Activated CD4-positive, alpha-beta T cell treated with anti-CD3 and anti-CD28 coated beads for 48 hours (primary cell): ENCODE results near the gene CLEC16A.

Experiments used
- DNase-seq: peaks from one replicate; pipeline ENCODE4 v3.0.0-alpha.2; 2020

The CLEC16A gene

DNA sequence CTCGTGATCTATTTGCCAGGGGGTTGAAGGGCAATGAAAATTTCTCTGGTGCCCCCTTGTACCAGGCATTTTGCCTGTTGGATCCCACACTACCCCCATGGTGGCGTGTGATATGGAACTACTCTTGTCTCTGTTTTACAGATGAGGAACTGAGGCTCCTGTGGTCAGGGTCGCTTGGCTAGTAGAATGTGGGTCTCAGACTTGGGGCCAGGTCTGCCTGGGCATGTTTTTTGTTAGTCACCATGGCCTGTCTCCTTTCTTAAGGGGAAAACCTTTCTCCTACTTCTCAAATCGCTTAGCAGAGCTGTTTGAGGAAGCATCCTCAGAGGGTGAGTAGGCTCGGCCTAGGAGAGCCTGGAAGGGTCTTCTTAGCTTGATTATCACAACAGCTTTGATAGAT, 51.2 kb downstream of the CLEC16A start:
- DNase-seq = no peak

DNA sequence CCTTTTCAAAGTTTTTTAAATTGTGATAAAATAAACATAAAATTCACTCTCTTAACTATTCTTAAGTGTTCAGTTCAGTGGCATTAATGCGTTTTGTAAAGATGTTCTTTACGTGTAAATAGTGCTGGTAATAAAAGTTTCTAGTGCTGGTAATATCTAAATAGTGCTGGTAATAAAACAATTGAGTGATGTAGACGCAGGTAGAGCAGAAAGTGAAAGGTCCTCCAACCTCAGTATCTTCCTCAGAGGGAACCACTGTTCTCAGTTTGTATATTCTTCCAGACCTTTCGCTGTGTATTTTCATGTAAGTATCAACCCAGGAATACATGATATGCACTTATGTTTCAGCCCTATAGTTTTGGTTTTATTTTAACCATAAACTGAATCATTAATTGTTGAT, 53.1 kb downstream of the CLEC16A start:
- DNase-seq = no peak

GRCh38 chr16:10999300-10999699, 54.9 kb downstream of the CLEC16A start:
- no peak for DNase-seq

GRCh38 chr16:11001611-11002010, 57.2 kb downstream of the CLEC16A start:
- DNase-seq = no peak

GRCh38 chr16:11003141-11003540, 58.8 kb downstream of the CLEC16A start:
- no peak for DNase-seq

GRCh38 chr16:11004351-11004750, 60.0 kb downstream of the CLEC16A start:
- no peak for DNase-seq

GRCh38 chr16:11004973-11005610, 60.7 kb downstream of the CLEC16A start:
- DNase-seq = no peak

DNA sequence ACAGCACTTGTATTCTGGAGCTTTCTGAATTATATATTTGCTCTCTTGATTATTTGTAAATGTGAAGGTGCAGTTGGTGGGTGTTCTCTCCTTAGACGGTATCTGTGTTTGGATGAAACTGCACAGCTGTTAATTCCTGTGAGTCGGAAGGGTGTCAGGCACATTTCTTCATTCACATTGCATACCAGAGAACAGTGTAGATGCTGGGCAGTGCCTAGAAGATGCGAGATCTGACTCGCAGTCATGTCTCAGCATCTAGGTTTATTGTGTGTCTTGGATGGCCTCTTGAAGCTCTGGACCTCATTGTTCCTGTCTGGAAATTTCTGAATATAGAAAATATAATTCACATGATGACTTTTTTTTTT, 61.2 kb downstream of the CLEC16A start:
- DNase-seq = no peak

GRCh38 chr16:11006656-11007055, 62.3 kb downstream of the CLEC16A start:
- no peak for DNase-seq

DNA sequence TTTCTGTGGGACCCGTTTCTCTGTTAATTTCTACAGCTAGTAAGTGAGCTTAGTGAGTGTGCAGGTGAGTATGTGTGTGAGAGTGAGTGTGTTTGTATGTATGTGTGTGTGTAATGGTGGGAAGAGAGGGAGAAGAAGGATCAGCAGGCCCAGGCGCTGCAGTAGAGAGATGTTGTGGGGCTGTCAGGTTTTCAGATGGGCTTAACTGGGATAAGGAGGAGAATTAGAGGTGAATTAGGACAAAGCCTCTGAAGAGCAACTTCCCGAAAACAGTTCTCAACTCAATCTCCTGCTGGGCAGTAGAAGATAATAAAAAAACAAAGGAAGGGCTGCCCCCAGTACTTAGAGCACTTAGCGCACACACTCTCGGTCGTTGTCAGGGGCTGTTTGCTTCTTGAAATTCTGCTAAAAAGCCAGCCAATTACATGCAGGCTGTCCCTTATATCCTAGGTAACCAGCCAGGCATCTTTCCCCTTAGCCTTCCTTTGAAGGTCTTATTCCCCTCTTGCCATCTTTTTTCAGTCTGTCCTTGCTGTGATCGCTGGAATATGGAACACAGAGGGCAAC, 63.4 kb downstream of the CLEC16A start:
- no peak for DNase-seq

DNA sequence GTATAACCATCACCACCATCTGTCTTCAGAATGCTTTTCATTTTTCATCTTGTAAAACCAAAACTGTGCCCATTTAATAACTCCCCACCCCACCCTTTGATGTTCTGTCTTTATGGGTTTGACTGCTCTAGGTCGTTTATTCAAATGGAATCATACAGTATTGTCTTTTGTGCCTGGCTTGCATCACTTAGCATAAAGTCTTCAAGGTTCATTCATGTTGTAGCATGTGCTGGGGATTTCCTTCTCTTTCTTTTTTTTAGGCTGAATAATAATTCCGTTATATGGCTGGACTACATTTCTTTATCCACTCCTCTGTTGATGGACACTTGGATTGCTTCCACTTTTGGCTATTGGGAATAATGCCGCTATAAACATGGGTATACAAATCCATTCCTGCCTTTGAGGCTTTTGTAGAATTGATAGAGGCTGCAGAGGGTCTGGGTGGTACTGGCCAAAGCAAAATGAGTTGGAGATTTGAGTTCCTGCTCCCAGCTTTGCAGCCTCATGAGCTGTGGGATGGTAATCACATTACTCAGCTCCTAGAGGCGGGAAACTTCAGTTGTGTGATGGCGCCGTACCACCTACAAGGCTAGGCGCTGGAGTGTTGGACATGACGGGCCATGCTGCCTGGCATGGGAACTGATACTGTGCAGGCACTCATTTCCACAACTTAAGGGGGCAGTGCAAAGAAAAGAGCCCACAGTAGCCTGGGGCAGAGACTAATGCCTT, 64.8 kb downstream of the CLEC16A start:
- no peak for DNase-seq

DNA sequence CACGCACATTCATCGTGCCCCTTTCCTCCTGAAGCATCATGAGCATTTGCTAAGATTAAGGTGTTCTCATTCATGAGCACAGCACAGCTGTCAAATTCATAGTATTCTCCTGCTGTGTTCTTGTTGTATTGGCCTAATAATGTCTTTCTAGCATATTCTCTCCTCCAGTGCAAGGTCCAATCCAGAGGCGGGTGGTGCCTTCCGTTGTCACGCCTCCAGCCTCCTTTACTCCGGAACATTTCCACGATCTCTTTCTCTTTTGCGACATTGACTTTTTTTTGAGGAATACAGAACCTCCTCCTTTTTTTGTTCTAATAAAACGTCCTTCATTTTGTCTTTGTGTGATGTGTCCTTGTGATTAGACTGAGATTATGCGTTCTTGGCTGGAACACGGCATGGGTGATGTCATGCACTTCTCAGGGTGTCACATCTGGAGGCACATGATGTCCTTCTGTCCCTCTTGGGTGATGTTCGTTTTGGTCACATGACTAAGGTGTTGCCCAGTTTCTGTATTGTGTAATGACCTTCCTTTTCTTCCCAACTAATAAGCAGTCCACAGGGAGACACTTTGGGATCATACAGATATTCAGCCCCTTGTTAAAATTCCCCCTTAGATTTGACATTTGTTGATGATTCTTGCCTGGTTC, 66.3 kb downstream of the CLEC16A start:
- no peak for DNase-seq

DNA sequence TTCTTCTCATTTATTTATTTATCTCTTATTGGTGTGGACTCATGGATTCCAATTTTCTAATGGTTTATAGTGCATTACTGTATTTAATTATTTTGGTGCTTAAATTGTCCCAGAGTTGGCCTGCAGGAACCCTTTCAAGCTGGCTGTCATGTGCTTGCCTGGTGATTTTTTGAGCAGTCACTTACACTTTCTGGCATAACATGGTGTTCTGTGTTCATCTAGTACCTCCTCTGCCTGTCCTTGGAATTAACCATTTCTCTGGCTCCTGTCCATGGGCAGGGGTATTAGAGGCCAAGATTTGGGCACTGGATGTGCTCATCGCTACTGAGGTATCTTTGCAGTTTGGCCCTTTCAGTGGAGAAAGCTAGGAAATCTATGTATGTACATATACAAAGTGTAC, 67.0 kb downstream of the CLEC16A start:
- no peak for DNase-seq

- no peak for DNase-seq
Observed at GRCh38 chr16:11012841-11013240, 68.5 kb downstream of the CLEC16A start.

- no peak for DNase-seq
Observed at GRCh38 chr16:11014136-11014535, 69.8 kb downstream of the CLEC16A start.

- no peak for DNase-seq
Observed at GRCh38 chr16:11015076-11015475, 70.7 kb downstream of the CLEC16A start.

- no peak for DNase-seq
Observed at GRCh38 chr16:11015607-11016006, 71.2 kb downstream of the CLEC16A start.

DNA sequence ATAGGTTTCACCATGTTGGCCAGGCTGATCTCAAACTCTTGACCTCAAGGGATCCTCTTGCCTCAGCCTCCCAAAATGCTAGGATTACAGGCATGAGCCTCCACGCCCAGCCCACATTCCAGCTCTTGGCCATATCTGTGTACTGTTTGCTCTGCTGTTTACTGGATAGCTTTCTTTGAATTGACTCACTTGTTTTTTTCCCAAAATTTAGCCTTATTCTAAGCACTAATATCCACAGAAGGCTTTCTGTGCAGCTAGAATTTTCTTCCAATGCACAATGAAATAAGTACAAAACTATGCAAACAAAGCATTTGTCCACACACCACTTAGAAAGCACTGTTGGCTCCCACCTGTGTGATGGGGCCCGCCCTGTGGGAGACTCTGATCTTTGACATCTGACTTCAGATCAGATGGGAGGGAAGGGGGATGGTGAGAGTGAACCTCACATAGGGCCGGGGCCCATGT, 72.2 kb downstream of the CLEC16A start:
- no peak for DNase-seq

- DNase-seq = peak; percentile 66
Observed at GRCh38 chr16:11016993-11017392, 72.6 kb downstream of the CLEC16A start.

DNA sequence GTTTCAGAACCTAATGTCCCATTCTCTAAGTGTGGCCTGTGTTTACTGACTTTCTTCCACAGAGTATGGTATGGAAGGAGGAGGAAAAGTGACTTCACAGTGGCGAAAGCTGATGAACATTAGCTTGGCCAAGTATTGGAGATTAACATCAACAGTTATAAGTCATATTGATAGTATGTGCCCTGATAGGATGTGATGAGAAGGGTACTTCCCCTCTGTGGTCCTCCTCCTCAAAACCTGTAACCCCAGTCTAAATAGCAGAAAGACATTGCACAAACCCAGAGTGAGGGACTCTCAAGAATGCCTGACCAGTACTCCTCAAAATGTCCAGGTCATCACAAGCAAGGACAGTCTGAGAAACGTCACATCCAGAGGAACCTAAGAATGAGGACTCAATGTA, 73.1 kb downstream of the CLEC16A start:
- DNase-seq = no peak

DNA sequence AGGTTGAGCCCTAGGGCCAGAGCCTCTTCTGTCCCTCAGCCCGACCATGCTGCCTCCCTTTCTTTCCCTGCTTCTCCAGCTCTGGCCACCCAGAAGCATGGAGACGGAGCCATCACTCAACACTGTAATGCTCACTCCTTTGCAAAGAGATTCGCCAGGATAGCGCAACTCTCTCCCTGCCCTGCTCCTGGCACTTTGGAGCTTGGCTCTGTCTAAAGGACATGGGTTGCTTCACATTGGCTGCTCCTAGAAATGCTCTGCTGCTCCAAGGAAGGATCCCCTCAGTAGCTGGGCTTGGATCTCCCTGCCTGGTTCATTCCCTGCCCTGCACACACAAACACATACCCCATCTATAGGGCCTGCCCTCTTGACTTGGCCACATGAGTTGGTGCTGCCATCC, 76.0 kb downstream of the CLEC16A start:
- no peak for DNase-seq

GRCh38 chr16:11020792-11021551, 76.6 kb downstream of the CLEC16A start:
- no peak for DNase-seq

GRCh38 chr16:11022002-11022401, 77.6 kb downstream of the CLEC16A start:
- DNase-seq = no peak
